Pulmonary artery endothelial cell (primary cell): ENCODE data around the gene RNU1-3. TPM values are rescaled to one million over a fixed set of nuclear protein-coding genes. Genes with fewer than 3 reads are reported as not detected.
"Not testable (repeated sequence)": the region's sequence is repeated elsewhere in the genome, so short reads cannot be mapped to it uniquely, and the experiment has no call there.

ENCODE experiments used
- DNase-seq: peaks from one replicate; pipeline ENCODE4 v3.0.0-alpha.2; 2011; ENCODE audit warnings: low read depth, low spot score
- total RNA-seq: library from RNA; depleted of rRNA; stranded (reverse); fragments of >200 nt; gene quantifications from 2 replicates; pipeline ENCODE4 v1.2.3, GENCODE V29; 2014

The RNU1-3 gene
- total RNA-seq, 1 donor from 2014 or later = under 0.01 TPM

GRCh38 chr1:16639091-16640031 is 27.4 kb downstream of the RNU1-3 start:
- not testable (repeated sequence) for DNase-seq

GRCh38 chr1:16637941-16638778 is 28.6 kb downstream of the RNU1-3 start:
- DNase-seq = not testable (repeated sequence)

- DNase-seq = not testable (repeated sequence)
These were observed 30.1 kb downstream of the RNU1-3 start for GRCh38 chr1:16636551-16637195.

- DNase-seq = not testable (repeated sequence)
These were observed 30.8 kb downstream of the RNU1-3 start for GRCh38 chr1:16635959-16636358.

- not testable (repeated sequence) for DNase-seq
These were observed 33.0 kb downstream of the RNU1-3 start for GRCh38 chr1:16633540-16634282.

- DNase-seq = not testable (repeated sequence)
These were observed 34.5 kb downstream of the RNU1-3 start for GRCh38 chr1:16632044-16632850.

GRCh38 chr1:16631248-16632043 is 35.3 kb downstream of the RNU1-3 start:
- DNase-seq = no peak

GRCh38 chr1:16630661-16631247 is 36.0 kb downstream of the RNU1-3 start:
- no peak for DNase-seq

GRCh38 chr1:16629916-16630530 is 36.7 kb downstream of the RNU1-3 start:
- DNase-seq = not testable (repeated sequence)

- DNase-seq = no peak
These were observed 38.2 kb downstream of the RNU1-3 start for GRCh38 chr1:16628361-16629111.

- DNase-seq = not testable (repeated sequence)
These were observed 40.3 kb downstream of the RNU1-3 start for GRCh38 chr1:16626409-16626983.

GRCh38 chr1:16625497-16626408 is 41.0 kb downstream of the RNU1-3 start:
- DNase-seq = no peak

- DNase-seq = not testable (repeated sequence)
These were observed 42.7 kb downstream of the RNU1-3 start for GRCh38 chr1:16623812-16624719.

- not testable (repeated sequence) for DNase-seq
These were observed 43.4 kb downstream of the RNU1-3 start for GRCh38 chr1:16623337-16623736.
